ENCODE results near the gene APLNR.
A peak's percentile ranks its signal among the peaks of the same experiment; 100 is the strongest.

- TF ChIP-seq CTCF (IDR thresholded peaks at IDR 0.05; ENCODE audit: borderline replicate concordance, extremely low read depth, low read length, poor library complexity, severe bottlenecking) (peak; percentile 94), EZH2 (IDR thresholded peaks at IDR 0.05; ENCODE audit: borderline replicate concordance, low read depth, low read length, severe bottlenecking) (no peak)
Measured at GRCh38 chr11:57249384-57250319, 12.6 kb upstream of the APLNR start.
